ENCODE data around the gene MTHFSD. TPM values are rescaled to one million over a fixed set of nuclear protein-coding genes. Genes with fewer than 3 reads are reported as not detected.

MTHFSD gene
- total RNA-seq, 6 experiments from 2014 or later = 5.9 to 11.6 (median 9.0) TPM

GRCh38 chr16:86549076-86549892 lies 5.8 kb downstream of the MTHFSD start:
- H3K27me3 ChIP-seq = no peaks in the 10 kb centered on the region
- intact Hi-C loops (cut with DNase I) = no loop called here
- no peak overlapping the region for H3K27ac ChIP-seq
- H3K4me3 ChIP-seq = no peak overlapping the region
- 69% methylated on average over 5 of the region's 8 CpGs for WGBS (ENCODE audit: insufficient coverage, low coverage, low lambda C conversion rate, missing lambda C conversion rate)
- H3K4me1 ChIP-seq = peaks cover 0 to 4% (median 1%) of the 10 kb centered on the region in 4 donors
- TF ChIP-seq CTCF (IDR thresholded peaks at IDR 0.05) (no peak), POLR2A (IDR thresholded peaks at IDR 0.05) (no peak)
- H3K9me3 ChIP-seq = no peaks in the 10 kb centered on the region
- H3K36me3 ChIP-seq = peaks cover 0 to 23% (median 3%) of the 10 kb centered on the region in 4 donors
- ATAC-seq = no peak
- no peak for DNase-seq

- TF ChIP-seq POLR2A (IDR thresholded peaks at IDR 0.05) (no peak), CTCF (IDR thresholded peaks at IDR 0.05) (no peak)
- DNase-seq = no peak
- no peak overlapping the region for H3K27ac ChIP-seq
- H3K36me3 ChIP-seq = peaks cover 0 to 26% (median 4%) of the 10 kb centered on the region in 4 donors
- WGBS (ENCODE audit: insufficient coverage, low coverage, low lambda C conversion rate, missing lambda C conversion rate) = 88% methylated on average over 6 of the region's 11 CpGs
- intact Hi-C loops (cut with DNase I) = no loop called here
- no peaks in the 10 kb centered on the region for H3K4me1 ChIP-seq
- no peak for ATAC-seq
- H3K27me3 ChIP-seq = no peaks in the 10 kb centered on the region
- H3K9me3 ChIP-seq = no peaks in the 10 kb centered on the region
- no peak overlapping the region for H3K4me3 ChIP-seq
Observed at GRCh38 chr16:86547286-86547685, 7.7 kb downstream of the MTHFSD start.

GRCh38 chr16:86546638-86547013 lies 8.4 kb downstream of the MTHFSD start:
- Histone ChIP-seq H3K36me3 (peaks cover 0 to 33% (median 7%) of the 10 kb centered on the region in 4 donors), H3K4me1 (no peaks in the 10 kb centered on the region), H3K9me3 (no peaks in the 10 kb centered on the region), H3K27ac (no peak overlapping the region), H3K27me3 (no peaks in the 10 kb centered on the region), H3K4me3 (no peak overlapping the region)
- TF ChIP-seq CTCF (IDR thresholded peaks at IDR 0.05) (no peak), POLR2A (IDR thresholded peaks at IDR 0.05) (no peak)
- ATAC-seq (no peak), DNase-seq (no peak)
- intact Hi-C loops (cut with DNase I) = no loop called here
- WGBS (ENCODE audit: insufficient coverage, low coverage, low lambda C conversion rate, missing lambda C conversion rate) = 80% methylated on average over 3 of the region's 8 CpGs

GRCh38 chr16:86545954-86546637 lies 8.9 kb downstream of the MTHFSD start:
- H3K27ac ChIP-seq = no peak overlapping the region
- intact Hi-C loops (cut with DNase I) = no loop called here
- no peak for DNase-seq
- no peak overlapping the region for H3K4me3 ChIP-seq
- H3K9me3 ChIP-seq = no peaks in the 10 kb centered on the region
- TF ChIP-seq POLR2A (IDR thresholded peaks at IDR 0.05) (no peak), CTCF (IDR thresholded peaks at IDR 0.05) (no peak)
- H3K27me3 ChIP-seq = no peaks in the 10 kb centered on the region
- H3K4me1 ChIP-seq = no peaks in the 10 kb centered on the region
- no peak for ATAC-seq
- peaks cover 0 to 38% (median 10%) of the 10 kb centered on the region in 4 donors for H3K36me3 ChIP-seq
- WGBS (ENCODE audit: insufficient coverage, low coverage, low lambda C conversion rate, missing lambda C conversion rate) = 88% methylated on average over 12 of the region's 19 CpGs

Data from right lobe of liver (tissue), 6 donors.